Stimulated activated naive CD4-positive, alpha-beta T cell treated with Interleukin-2 at 50 U/mL for 16 hours (primary cell): ENCODE measurements around the gene TEX29.

Experiments
- DNase-seq: peaks from one replicate; lab custom pipeline; 2025; lab: John Stamatoyannopoulos, UW

TEX29 gene

DNA sequence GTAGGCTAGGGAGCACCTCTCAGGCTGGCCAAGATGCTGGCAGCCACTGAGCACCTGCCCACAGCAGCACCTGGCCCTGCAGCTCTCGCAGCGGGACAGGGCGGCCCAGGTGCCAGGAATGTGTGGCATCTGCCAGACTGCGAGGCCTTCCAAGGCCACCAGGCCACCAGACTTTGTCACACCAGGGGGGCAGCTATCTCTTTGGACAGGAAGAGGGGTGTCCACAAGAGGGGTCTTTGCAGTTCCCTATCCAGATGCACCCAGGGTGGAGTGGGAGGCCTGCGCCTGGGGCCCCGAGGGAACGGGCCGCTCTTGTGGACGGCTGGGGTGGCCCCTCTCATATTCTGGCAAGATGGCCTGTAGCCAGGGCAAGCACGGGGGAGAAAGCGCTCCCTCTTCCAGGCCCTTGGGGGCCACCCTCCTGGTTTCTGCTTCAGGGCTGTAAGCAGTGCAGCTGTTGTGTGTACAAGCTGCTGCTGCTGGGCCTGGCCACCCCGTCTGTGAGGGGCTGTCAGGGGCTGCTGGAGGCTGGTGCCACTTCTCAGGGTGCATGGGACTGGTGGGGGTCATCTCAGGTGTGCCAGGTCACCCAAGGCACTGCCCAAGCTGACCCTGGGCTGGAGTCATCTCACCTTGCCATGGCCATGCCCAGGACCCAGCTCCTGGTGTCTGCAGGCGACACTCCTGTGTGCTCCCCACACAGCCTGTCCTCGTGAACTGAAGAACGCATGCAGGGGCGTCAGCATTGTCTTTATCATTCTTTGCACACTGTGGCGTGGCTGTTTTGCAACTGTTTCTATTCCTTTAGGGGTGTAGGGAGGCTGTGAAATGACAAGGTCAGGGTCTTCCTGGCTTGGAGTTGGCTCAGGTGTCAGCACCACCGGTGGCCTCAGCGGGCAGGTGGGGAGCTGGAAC lies 1.8 kb downstream of the TEX29 start:
- no peak for DNase-seq

DNA sequence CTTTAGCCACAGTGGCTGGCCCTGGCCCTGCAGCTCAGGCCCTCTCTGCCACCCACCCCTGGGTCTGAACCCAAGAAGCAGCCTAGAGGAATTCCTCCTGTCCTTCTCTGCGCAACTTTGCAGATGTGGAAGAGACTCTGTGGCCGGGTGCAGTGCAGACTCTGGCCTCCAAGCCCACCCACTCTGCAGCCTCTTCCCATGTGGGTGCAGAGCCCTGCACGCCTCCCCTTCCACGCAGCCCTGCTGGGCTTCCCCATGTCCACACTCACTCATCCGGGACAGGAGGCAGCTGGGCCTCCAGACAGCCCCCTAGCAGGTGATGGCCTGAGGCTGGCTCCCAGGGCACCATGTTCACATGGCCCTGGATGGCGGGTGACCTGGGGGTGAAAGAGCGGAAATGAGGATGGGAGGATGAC lies 2.5 kb downstream of the TEX29 start:
- DNase-seq = no peak

DNA sequence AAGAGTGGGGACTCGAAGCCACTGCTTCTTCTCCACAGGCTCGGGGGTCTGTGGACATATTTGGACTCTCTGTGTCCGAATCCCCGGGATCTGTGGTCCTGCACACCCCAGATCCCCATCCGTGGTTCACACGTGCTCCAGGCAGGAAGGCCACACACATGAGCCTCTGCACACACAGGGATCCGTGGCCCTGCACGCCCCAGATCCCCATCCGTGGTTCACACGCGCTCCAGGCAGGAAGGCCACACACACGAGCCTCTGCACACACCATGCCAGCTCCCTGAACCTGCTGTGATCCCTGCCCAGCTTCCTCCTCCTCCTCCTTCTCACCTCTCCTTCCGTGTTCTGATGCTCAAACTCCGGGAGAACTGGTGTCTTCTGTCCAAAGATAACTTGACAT lies 3.1 kb downstream of the TEX29 start:
- DNase-seq = no peak

DNA sequence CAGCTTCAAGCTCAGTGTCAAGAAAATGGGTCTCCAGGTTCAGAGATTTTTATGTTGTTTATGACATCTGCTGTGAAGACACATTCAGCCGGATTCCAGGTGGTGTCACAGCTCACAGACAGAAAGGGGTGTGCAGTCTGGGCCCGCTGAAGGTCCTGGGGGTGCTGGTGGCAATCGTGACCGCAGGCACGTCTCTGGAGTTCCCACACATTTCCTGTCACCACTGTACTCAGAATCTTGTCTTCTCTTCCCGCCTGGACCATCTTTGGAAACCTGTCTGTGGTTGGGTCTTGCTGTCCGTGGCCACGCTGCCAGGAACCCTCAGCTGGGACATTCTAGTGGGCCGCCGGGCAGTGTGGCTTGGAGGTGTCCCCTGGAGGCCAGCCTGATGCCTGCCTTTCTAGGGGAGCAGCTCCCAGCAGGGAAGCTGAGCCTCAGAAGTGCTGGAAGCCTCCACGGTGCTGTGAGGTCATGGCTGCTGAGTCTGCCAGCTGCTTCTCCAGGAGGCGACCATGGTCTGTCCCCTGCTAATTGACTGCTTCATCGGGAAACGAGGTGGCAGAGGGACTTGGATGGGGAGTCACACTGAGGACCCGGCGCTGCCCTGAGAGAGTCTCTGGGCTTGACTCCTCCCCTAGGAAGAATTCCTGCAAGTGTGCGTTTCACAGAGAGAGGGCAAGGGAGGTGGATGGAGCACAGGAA lies 3.7 kb downstream of the TEX29 start:
- no peak for DNase-seq

DNA sequence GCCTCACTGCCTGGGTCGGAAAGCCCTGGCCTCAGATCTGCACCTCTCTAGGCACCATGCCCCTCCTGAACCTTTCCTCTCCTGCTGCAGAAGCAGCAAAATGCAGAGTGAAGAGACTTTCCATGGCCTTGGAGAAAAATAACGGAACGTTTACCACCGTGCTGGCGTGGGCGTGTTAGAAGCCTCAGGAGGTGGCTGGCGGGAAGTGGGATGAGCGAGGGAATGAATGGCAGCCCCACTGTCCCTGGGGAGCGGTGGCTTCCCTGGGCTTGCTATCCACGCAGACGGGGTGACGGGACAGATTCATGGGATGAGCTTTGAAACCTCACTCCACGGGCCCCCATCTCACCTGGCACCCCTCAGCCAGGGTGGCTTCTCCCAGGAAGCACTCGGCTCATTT lies 4.3 kb downstream of the TEX29 start:
- no peak for DNase-seq

DNA sequence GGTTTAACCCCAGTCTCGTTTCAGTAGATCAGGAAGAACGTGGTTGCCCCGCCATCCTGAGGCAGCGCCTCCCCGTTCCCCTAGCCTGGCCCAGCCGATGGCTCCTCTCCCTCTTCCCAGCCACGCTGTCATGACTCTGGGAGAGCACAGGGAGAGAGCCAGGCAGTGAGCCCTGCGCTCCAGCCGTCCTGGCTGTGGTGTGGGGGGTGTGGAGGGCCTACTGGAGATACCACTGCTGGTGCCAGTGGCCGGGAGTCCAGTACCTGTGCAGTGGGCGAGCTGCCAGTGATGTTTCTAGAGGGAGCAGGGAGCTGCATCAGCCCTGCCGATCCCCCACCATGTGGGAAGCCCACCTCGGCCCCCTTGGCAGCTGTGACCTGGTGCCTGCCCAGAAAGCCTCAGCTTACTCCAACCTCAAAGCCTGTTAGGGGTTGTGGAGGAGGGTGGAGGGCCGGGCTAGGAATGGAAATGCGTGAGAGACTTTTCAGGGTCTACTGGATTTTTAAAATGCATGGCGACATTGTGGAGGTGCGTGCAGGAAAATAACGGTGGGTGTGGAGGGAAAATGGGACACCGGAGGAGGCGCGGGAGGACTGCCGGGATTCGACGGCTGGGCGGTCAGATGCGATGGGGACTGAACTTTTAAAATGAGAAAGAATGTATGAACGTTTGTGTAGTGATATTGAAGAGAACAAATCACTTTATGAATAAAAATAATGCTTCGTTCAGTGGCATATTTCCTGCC lies 4.9 kb downstream of the TEX29 start:
- no peak for DNase-seq

DNA sequence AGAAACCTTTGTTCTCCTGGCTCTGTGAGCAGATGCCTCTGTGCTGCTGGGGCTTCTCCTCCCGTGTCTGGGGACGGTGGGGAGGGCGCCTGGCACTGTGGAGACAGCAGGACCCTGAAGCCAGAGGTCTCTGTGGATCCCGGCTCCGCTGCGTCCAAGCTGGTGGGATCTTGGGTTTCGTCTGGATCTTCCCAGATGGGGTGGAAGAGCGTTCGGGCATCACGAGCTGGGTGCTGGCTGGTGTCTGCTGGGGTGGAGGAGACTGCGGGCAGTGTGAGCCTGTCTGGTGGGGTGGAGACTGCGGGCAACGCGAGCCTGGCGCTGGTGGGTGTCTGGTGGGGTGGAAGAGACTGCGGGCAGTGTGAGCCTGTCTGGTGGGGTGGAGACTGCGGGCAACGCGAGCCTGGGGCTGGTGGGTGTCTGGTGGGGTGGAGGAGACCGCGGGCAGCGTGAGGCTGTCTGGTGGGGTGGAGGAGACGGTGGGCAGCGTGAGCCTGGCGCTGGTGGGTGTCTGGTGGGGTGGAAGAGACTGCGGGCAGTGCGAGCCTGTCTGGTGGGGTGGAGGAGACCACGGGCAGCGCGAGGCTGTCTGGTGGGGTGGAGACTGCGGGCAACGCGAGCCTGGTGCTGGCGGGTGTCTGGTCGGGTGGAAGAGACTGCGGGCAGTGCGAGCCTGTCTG lies 5.6 kb downstream of the TEX29 start:
- no peak for DNase-seq

DNA sequence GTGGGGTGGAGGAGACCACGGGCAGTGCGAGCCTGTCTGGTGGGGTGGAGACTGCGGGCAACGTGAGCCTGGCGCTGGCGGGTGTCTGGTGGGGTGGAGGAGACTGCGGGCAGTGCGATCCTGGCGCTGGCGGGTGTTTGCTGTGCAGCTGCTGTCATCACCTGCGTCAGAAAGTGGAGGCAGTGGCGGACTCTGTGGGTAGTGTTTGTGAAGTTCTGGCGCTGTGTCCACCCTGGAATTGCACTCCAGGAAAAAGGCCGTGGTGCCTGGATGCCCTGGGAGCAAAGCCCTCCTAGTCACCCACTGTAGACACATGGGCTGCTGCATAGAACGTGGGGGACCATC lies 6.2 kb downstream of the TEX29 start:
- DNase-seq = no peak

DNA sequence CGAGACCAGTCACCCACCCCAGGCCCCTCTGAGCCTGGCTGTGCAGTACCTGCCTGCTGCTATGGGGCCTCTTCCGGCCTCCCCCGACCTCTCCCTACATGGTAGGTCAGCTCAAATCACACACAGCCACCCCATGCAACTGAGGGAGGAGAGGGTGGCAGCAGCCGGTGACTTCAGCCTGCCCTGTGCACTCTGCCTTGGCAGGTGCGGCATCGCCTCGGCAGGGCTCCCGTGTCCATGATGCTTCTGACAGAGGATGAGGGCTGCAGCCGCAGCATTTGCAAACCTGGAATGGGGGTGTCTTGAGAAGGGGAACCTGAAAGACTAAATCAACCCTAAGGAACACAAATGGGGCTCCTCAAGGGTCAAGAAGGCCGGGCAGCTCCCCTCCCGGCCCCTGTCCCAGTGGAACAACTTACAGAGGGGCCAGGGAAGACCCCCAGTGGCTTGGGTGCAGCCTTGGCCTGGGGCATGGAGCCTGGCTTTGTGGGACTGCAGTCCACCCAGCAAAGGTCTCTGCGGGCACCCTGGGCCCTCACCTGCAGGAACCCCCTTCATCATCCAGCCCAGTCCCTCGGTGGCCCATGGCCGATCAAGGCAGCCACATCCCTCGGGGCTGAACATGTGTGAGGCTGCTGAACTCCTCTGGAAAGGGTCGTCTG lies 6.7 kb downstream of the TEX29 start:
- no peak for DNase-seq

DNA sequence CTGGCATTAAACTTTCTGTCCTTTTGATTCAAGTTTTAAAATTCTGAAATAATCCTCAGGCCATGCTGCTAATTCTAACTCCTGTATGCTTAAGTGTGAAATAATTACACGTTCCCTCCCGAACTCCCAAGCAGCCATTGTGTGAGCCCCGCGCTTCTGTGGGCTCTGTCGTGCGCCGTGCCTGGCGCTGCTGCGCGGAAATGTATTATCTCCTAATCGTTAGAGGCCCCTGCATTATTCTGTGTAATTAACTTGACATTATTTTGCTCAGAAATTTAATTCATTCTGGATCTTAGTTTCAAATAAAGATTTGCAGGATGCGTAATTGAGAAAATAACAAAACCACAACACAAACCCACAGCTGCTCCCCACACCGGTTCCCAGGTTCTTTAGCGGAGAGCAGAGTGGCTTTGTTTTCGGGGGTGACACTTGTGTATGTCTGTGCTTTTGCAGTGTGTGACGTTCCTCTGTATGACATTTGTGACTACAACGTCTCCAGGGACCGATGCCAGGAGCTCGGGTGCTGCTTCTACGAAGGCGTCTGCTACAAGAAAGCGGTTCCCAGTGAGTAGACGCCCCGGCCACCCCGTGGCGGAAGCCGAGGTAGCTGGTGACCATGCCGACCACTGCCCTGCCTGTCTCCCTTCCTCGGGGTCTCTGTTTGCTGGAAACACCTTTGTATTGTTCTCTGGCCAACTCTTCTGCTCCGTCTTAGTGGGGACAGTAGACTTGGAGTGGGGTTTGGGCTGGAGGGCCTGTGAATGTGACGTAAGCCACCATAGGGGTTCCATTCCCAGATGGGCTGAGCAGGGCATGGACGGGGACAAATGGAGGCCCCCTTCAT lies 7.5 kb downstream of the TEX29 start:
- DNase-seq = no peak

DNA sequence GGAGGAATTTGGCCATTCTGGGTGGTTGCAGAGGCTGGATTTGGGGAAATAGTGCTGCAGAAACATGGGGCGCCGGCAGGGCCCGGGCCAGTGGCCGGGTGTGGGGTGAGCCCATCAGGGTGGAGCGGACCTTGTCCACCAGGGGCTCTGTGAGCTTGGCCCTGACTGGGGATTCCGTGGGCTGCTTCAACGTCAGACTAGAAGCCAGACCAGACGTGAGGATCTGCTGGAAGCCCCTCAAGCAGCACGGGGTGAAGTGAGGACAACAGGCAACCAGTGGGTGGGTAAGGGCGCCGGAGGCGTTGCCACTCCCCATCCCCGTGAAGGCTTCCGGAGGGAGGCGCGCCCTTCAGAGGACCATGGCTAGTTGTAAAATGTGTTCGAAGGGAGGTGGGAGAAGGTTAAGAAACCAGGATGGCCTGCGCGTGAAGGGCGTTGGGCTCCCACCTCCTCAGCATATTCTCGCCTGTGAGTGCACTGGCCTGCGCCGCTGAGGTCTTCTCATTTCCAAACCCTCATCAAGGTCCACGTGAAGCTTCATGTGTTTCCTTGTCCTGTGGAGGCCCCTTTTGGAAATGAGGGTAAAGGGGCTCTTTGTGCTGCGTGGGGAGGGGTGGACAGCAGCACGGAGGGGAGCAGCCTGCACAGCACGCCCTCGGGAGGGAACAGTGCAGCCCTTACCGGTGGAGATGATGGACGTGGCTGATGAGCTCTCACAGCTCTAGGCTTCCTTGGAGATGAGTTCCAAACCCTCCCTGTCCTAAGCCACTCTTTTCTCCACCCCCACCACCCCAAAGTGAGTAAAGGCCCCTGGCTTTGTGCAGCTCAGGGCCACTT lies 8.3 kb downstream of the TEX29 start:
- no peak for DNase-seq

DNA sequence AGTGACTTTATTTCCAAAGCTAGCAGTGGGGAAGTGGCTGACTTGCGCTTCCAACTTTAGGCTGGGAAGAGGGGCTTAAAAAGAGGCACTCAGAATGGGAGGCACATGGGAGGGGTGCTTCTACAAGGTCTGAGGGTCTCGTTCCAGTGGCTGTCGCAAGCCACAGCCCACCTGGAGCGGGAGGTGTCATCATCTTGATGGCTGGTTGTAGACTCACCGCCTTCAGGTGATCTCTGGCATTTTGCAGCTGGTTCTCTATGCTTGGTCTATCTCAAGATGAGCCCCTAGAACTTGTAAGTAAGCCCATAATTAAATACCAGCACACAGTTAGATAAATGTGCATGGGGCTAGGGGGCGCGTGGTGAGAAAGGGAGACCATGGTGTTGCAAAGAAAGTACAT lies 9.2 kb downstream of the TEX29 start:
- DNase-seq = no peak

DNA sequence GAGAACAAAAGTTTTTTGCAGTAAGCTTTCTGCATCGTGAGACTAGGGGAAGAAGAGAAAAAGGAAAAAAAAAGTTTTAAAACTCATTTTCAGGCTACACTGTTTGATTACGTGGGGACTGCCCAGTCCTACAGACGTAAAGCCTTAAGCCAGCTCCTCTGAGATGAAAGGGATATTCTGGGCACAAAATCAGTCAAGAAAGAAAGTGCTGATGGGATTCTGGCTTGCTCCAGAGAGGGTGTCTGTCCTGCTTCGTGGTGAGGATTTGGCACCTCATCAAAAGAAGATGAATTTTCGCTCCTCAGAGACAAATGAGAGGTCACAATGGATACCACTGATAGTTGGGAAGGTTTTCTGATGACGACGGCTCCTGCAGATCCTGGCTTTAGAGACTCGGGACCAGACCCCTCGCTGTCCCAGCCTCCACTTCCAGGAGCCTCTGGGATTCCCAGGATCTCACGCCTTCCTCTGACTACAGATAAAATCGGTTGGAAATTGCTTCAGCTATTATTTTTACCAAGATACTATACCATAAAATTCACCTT lies 9.7 kb downstream of the TEX29 start:
- DNase-seq = no peak

DNA sequence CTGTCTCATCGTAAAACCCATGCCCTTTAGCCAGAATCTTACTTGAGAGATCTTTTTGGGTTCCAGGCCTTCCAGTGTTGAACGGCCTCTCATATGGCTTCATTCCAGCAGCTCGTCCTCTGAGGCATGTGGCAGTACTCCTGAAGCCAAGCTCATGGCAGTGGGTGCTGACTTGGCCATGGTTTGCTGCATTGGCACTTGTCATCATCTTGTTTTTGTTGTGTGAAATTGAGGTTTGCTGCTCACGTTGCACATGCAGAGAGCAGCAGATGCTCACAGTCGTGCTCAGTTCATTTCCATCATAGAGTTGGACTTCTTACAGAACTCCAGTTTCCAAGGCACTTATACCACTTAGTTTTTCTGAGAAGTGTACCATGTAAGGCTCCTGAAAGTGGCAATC lies 14.9 kb downstream of the TEX29 start:
- DNase-seq = no peak

DNA sequence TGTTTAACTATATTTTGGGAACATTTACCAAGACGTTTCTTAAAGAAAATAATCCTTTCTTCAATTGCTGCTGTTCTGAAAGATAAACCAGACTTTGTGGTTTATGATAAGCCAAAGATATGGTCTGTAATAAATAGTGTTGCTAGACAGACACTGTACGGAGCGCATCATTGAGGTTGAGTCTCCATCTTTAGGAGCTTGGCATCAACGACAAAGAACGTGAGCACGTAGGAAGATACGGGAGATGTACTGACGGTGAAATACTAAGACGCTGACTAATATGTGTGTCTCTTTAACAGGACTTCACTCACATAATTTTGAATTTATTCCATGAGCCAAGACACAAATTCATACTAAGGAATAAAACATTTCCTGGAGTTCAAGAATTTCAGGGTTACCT lies 16.2 kb downstream of the TEX29 start:
- no peak for DNase-seq

DNA sequence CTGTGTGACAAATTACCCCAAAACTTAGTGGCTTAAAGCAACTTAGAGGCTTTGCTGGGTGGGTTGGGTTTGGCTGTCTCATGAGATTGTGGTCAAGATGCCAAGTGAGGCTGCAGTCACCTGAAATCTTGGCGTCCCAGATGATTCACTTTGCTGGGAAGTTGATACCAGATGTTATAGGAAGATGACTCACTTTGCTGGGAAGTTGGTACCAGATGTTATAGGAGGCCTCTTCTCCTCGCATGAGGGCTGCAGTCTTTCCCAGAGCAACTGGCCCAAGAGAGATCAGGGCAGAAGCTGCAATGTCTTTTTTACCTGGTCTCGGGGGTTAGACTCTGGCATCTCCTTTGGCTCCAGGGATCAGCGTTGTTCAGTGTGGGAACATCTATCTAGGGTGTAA lies 16.8 kb downstream of the TEX29 start:
- no peak for DNase-seq

DNA sequence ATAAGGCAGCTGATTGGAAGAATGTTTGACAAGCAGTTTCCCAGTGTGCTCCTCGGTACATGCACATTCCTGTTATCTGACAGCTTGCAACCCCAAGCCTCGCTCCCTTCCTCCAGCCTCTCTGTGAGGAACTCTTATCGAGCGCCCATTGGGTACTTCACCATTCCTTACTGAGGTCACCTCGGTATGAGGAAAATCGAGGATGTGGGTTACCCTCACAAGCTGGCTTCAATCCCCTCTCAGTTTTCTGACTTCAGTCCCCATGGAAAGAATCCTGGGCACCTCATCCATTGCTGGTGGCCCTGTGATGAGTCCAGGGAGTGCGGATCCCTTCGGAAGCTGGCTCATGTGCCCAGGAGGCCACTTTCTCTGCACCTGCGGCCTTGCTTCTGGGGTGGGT lies 17.3 kb downstream of the TEX29 start:
- no peak for DNase-seq

DNA sequence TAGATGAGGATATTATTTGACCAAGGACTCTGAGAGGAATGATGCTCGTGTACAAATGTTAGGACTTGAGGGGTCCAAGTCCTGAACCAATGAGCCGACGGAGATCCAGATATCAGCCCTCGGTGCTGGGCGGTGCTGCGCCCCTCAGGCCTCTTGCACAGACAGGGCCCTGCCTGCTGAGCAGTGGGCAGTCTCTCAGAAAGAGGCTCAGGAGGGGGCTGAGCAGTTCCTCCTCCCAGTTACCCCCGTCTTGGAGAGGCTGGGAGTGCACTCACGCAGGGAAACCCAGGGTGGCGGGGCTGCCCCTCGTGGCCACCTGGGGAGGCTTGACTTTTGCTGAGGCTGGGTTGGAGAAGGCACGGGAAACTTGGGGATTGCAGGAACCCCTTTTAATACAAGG lies 18.4 kb downstream of the TEX29 start:
- no peak for DNase-seq

DNA sequence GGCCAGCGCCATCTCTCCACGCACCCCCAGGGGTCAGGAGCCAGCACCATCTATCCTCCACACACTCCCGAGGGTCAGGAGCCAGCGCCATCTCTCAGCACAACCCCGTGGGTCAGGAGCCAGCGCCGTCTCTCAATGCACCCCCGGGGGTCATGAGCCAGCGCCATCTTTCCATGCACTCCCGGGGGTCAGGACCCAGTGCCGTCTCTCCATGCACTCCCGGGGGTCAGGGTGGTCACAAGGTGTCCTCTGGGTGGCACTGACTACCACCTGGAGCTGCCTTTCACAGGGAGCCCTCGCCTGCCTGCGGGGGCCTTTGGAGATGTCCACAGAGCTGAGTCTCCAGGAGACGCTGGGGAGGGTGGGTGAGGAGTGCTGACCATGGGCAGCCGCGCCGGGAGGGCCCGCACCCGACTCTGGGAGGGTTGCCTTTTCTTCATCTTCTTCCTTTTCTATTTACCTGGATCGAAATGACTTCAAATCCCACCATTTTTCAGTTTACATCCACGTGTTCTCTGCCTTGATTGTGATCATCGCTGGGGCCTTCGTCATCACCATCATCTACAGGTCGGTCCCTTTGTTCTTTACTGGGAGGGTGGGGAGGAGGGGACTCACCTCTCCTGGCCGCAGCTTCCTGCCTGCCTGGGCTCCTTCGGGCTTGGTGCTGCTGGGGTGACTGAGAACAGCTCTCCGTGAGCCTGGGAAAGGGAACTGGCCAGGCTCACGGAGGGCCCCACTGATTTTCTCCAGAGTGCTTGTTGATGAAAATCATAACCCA lies 19.1 kb downstream of the TEX29 start:
- no peak for DNase-seq
